ENCODE data around the gene ALG1L2.
A peak's percentile ranks its signal among the peaks of the same experiment; 100 is the strongest.
"Not testable (repeated sequence)": the region's sequence is repeated elsewhere in the genome, so short reads cannot be mapped to it uniquely, and the experiment has no call there.

Gene ALG1L2

DNA sequence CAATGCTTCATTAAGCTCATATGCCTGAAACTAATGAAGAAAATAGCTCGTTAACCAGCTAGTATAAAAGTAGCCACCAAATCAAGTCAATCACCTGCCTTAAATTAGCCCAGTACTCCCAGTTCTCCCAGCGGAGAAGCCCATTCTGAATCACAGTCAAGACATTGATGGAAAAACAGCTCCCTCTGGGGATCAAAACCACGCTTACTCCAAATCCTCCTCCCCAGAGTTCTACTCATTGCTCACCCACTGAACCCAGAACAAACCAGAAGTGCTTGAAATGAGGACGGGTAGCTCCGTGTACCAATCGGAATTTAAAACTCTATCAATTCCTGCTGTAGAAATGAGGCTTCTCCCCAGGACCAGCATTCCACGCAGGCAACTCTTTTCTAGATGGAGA, 54.7 kb downstream of the ALG1L2 start:
- DNase-seq = not testable (repeated sequence)

GRCh38 chr3:130137685-130138084, 56.1 kb downstream of the ALG1L2 start:
- not testable (repeated sequence) for DNase-seq

DNA sequence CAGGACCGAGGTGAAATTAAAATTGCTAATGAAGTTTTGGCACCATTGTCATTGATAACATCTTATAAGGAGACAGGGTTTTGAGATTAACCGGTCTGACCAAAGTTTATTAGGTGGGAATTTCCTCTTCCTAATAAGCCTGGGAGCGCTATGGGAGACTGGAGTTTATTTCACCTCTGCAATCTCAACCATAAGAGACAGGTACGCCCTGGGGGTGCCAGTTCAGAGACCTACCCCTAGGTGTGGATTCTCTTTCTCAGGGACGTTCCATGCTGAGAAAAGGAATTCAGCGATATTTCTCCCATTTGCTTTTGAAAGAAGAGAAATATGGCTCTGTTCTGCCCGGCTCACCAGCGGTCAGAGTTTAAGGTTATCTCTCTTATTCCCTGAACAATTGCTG, 57.4 kb downstream of the ALG1L2 start:
- DNase-seq = not testable (repeated sequence)

DNA sequence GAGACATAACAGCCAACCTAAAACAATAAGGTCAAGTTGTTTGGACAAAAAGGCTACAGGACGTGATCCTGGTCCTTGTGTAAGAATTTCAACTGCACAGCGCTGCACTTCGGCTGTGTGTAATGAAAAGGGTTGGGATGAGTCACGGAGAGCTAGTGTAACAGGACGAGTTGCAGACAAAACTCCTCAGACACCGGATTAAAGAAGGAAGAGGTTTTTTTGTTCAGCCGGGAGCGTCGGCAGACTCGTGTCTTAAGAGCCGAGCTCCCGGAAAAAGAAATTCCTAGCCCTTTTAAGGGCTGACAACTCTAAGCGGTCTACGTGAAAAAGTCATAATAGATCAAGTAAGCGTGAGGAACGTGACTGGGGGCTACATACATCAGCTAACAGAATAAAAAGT, 59.1 kb downstream of the ALG1L2 start:
- not testable (repeated sequence) for DNase-seq

- not testable (repeated sequence) for DNase-seq
These were observed 62.2 kb downstream of the ALG1L2 start for GRCh38 chr3:130143648-130144327.

DNA sequence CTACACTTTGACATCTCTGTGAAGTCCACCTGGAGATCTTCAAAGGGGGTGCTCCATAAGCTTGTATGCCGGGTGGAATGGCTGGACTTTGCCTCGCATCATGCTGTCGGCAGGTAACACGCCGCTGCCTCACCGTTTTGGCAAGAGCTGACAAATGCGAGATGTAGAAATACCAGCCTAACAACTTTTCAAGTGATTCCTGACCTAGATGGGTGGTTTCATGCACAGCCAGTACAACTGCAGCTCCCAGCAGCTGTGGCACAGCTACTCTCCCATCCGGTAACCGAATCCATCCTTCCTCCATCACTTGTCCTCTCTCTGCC, 62.7 kb downstream of the ALG1L2 start:
- DNase-seq = peak; percentile 32

- DNase-seq = not testable (repeated sequence)
These were observed 63.8 kb downstream of the ALG1L2 start for GRCh38 chr3:130145456-130145855.

- DNase-seq = not testable (repeated sequence)
These were observed 64.8 kb downstream of the ALG1L2 start for GRCh38 chr3:130146465-130146864.
